Measurements from ENCODE around the gene PATZ1. TPM values are rescaled to one million over a fixed set of nuclear protein-coding genes. Genes with fewer than 3 reads are reported as not detected.

PATZ1 gene
- total and polyA plus RNA-seq, 2 of the 8 experiments (the other 6 are each of a cell fraction or from before 2014, with no cell fraction given) = 62.1 to 70.9 TPM

- TF ChIP-seq, protein P1, sequence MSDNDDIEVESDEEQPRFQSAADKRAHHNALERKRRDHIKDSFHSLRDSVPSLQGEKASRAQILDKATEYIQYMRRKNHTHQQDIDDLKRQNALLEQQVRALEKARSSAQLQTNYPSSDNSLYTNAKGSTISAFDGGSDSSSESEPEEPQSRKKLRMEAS (IDR thresholded peaks at IDR 0.05) = peak; percentile 60
- TF ChIP-seq BACH1 (IDR thresholded peaks at IDR 0.05; ENCODE audit: low read length) (0 out of 2 replicates have a peak, but pooled peaks have one; percentile 37), JUND (IDR thresholded peaks at IDR 0.05; ENCODE audit: low read length) (0 out of 2 replicates have a peak, but pooled peaks have one; percentile 17), EZH2 (IDR thresholded peaks at IDR 0.05; ENCODE audit: low read depth, low read length, severe bottlenecking) (no peak), POLR2A (IDR thresholded peaks at IDR 0.05; ENCODE audit: control extremely low read depth in 1 of 2, low read depth in 2 of 2, low read length in 2 of 2) (peak; percentile 50 to 71), HDAC2 (IDR thresholded peaks at IDR 0.05; ENCODE audit: borderline replicate concordance in 1 of 2, low read depth in 2 of 2, low read length in 2 of 2) (0 out of 4 replicates have a peak, but pooled peaks of 1 of the 2 experiments have one; percentile 53), GABPA (IDR thresholded peaks at IDR 0.05; ENCODE audit: borderline replicate concordance, insufficient read depth, low read length) (no peak), RAD21 (IDR thresholded peaks at IDR 0.05 in 1 of 2, conservative IDR thresholded peaks at IDR 0.05 in 1 of 2; ENCODE audit: low read depth in 2 of 2, low read length in 2 of 2) (peak; percentile 40 to 71), TBP (IDR thresholded peaks at IDR 0.05; ENCODE audit: low read depth, low read length) (peak; percentile 68; the same call in 1 of the 2 replicates), SRF (IDR thresholded peaks at IDR 0.05; ENCODE audit: low read depth, low read length) (0 out of 2 replicates have a peak, but pooled peaks have one; percentile 8), EP300 (IDR thresholded peaks at IDR 0.05; ENCODE audit: borderline replicate concordance in 1 of 2, low read depth in 2 of 2, low read length in 2 of 2) (peak in 1 of 2 experiments; percentile 48; a peak in 1 of 3 replicates), SUZ12 (IDR thresholded peaks at IDR 0.05; ENCODE audit: low read length) (no peak), SIX5 (IDR thresholded peaks at IDR 0.05; ENCODE audit: low read depth, low read length) (no peak), TEAD4 (IDR thresholded peaks at IDR 0.05; ENCODE audit: low read depth, low read length) (peak; percentile 4; the same call in 1 of the 2 replicates)
These were observed 553 bp downstream of the PATZ1 start (continued) for GRCh38 chr22:31345331-31346254.
